Loucy (cell line): ENCODE results near the gene RHOF.

Experiments used
- H2AFZ ChIP-seq: fragments of 200-600 bp; sonication (generic); 2 replicates; pipeline ENCODE4 v1.6.0; 2016; ENCODE audit warnings: antibody characterized with exemption, mild to moderate bottlenecking, low read length, moderate library complexity
- H3F3A ChIP-seq: fragments of 200-600 bp; 2 replicates; pipeline ENCODE4 v1.6.0; 2016; ENCODE audit warnings: antibody characterized with exemption, low read depth, mild to moderate bottlenecking
- H3K27me3 ChIP-seq: fragments of 200-600 bp; sonication (generic); 2 replicates; pipeline ENCODE4 v1.6.1; 2014; ENCODE audit warnings: low read length, mild to moderate bottlenecking; ENCODE audit not compliant: insufficient read depth, poor library complexity, severe bottlenecking
- H3K36me3 ChIP-seq: fragments of 200-600 bp; sonication (generic); 2 replicates; pipeline ENCODE4 v1.6.1; 2016; ENCODE audit warnings: low read length; ENCODE audit not compliant: insufficient read depth
- H3K4me1 ChIP-seq: fragments of 200-600 bp; sonication (generic); 2 replicates; pipeline ENCODE4 v1.5.1; 2014; ENCODE audit warnings: low read length, mild to moderate bottlenecking; ENCODE audit not compliant: insufficient read depth, poor library complexity, severe bottlenecking
- H3K4me2 ChIP-seq: fragments of 200-600 bp; sonication (generic); 2 replicates; pipeline ENCODE4 v1.6.0; 2014; ENCODE audit warnings: antibody characterized with exemption, low read length, low read depth, mild to moderate bottlenecking; ENCODE audit not compliant: poor library complexity, severe bottlenecking
- H3K4me3 ChIP-seq: fragments of 200-600 bp; sonication (generic); 2 replicates; pipeline ENCODE4 v1.5.1; 2014; ENCODE audit warnings: low read length, mild to moderate bottlenecking, mixed read lengths; ENCODE audit not compliant: poor library complexity, severe bottlenecking
- H3K79me2 ChIP-seq: fragments of 200-600 bp; sonication (generic); 2 replicates; pipeline ENCODE4 v1.6.1; 2014; ENCODE audit warnings: low read length; ENCODE audit not compliant: insufficient read depth
- H3K9ac ChIP-seq: fragments of 200-600 bp; sonication (generic); 2 replicates; pipeline ENCODE4 v1.6.0; 2014; ENCODE audit warnings: mild to moderate bottlenecking, low read depth, low read length, moderate library complexity; ENCODE audit not compliant: poor library complexity, severe bottlenecking
- H3K9me2 ChIP-seq: fragments of 200-600 bp; sonication (generic); replicated peaks from 2 replicates; pipeline ENCODE4 v1.6.1; 2016; ENCODE audit warnings: low read depth, low read length, mixed read lengths
- H3K9me3 ChIP-seq: fragments of 200-600 bp; sonication (generic); 2 replicates; pipeline ENCODE4 v1.6.1; 2014; ENCODE audit warnings: mild to moderate bottlenecking, antibody characterized with exemption, low read length, low read depth; ENCODE audit not compliant: insufficient read depth
- H4K20me1 ChIP-seq: fragments of 200-600 bp; sonication (generic); 2 replicates; pipeline ENCODE4 v1.6.0; 2014; ENCODE audit warnings: antibody characterized with exemption, low read length, mild to moderate bottlenecking; ENCODE audit not compliant: insufficient read depth, poor library complexity, severe bottlenecking
- CTCF ChIP-seq: fragments of 200-600 bp; sonication (generic); conservative IDR thresholded peaks from 2 replicates; pipeline ENCODE4 v1.5.1; 2014; ENCODE audit warnings: mild to moderate bottlenecking, antibody characterized with exemption, low read length
- EZH2phosphoT487 ChIP-seq: fragments of 200-600 bp; IDR thresholded peaks from 2 replicates; pipeline ENCODE4 v1.6.1; 2018; ENCODE audit warnings: antibody characterized with exemption, mild to moderate bottlenecking, moderate library complexity, borderline replicate concordance

RHOF gene

GRCh38 chr12:121828826-121829225 lies 35.3 kb upstream of the RHOF start:
- Histone ChIP-seq H4K20me1 (no peaks in the 10 kb centered on the region), H3K36me3 (peaks cover 28% of the 10 kb centered on the region; the same call in 1 of the 2 replicates)

GRCh38 chr12:121828306-121828705 lies 34.8 kb upstream of the RHOF start:
- Histone ChIP-seq H3K9ac (no peak overlapping the region), H3K9me2 (no peaks in the 10 kb centered on the region), H3K36me3 (peaks cover 33% of the 10 kb centered on the region; the same call in 1 of the 2 replicates), H3F3A (no peaks in the 10 kb centered on the region), H3K27me3 (no peaks in the 10 kb centered on the region), H4K20me1 (no peaks in the 10 kb centered on the region), H3K4me3 (no peak overlapping the region), H3K4me1 (no peaks in the 10 kb centered on the region), H3K79me2 (no peaks in the 10 kb centered on the region), H3K9me3 (no peaks in the 10 kb centered on the region), H2AFZ (no peak overlapping the region), H3K4me2 (no peak overlapping the region)
- TF ChIP-seq CTCF = no peak
- no peak for TF ChIP-seq EZH2phosphoT487

More at GRCh38 chr12:121828826-121829225, 35.3 kb upstream of the RHOF start:
- no peak overlapping the region for H2AFZ ChIP-seq
- TF ChIP-seq CTCF (no peak), EZH2phosphoT487 (no peak)
- no peaks in the 10 kb centered on the region for H3K4me1 ChIP-seq
- no peak overlapping the region for H3K4me3 ChIP-seq
- no peak overlapping the region for H3K9ac ChIP-seq
- H3K9me2 ChIP-seq = no peaks in the 10 kb centered on the region
- no peak overlapping the region for H3K4me2 ChIP-seq
- no peaks in the 10 kb centered on the region for H3K9me3 ChIP-seq
- no peaks in the 10 kb centered on the region for H3F3A ChIP-seq
- H3K79me2 ChIP-seq = no peaks in the 10 kb centered on the region
- no peaks in the 10 kb centered on the region for H3K27me3 ChIP-seq

- no peaks in the 10 kb centered on the region for H3F3A ChIP-seq
- H3K9ac ChIP-seq = no peak overlapping the region
- no peaks in the 10 kb centered on the region for H3K9me2 ChIP-seq
- H3K4me1 ChIP-seq = no peaks in the 10 kb centered on the region
- H3K9me3 ChIP-seq = no peaks in the 10 kb centered on the region
- H4K20me1 ChIP-seq = no peaks in the 10 kb centered on the region
- H3K79me2 ChIP-seq = no peaks in the 10 kb centered on the region
- no peaks in the 10 kb centered on the region for H3K27me3 ChIP-seq
- H3K36me3 ChIP-seq = peaks cover 33% of the 10 kb centered on the region; the same call in 1 of the 2 replicates
- no peak overlapping the region for H3K4me2 ChIP-seq
- no peak overlapping the region for H3K4me3 ChIP-seq
- H2AFZ ChIP-seq = no peak overlapping the region
- TF ChIP-seq CTCF (no peak), EZH2phosphoT487 (no peak)
Observed at GRCh38 chr12:121827351-121828099, 34.0 kb upstream of the RHOF start.
